ENCODE data around the gene CCDC102B.
"Not testable (repeated sequence)": the region's sequence is repeated elsewhere in the genome, so short reads cannot be mapped to it uniquely, and the experiment has no call there.

Gene CCDC102B
- 1.9 to 20.0 (median 8.0) reads per million in 17 experiments for total RNA-seq

DNA sequence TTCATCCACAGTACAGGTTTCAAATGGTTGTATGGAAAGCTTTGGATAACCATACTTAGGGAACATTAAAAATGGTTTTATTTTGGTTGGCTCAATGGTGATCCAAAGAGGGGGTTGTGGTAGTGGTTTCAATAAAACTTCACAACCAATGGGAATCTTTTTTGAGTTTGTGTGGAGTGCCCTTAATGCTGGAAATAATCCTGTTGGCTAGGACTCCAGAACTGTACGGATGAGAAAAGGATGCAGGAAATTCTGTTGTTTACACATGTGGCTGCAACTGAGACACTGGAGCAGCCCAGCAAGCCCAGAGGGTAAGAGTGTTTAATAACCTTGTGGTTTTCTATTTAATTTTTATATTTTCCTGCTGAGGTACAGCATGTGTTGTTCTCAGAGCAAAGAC lies at the start of gene CCDC102B:
CCDC102B (plus strand) TSS at position 210 of the 400 bp plus-strand sequence. CDS start 38,684 bp downstream, outside the sequence.
- DNase-seq, result no peak

- DNase-seq, result no peak
Measured at GRCh38 chr18:68757126-68757525, 40.8 kb upstream of the CCDC102B start.

DNA sequence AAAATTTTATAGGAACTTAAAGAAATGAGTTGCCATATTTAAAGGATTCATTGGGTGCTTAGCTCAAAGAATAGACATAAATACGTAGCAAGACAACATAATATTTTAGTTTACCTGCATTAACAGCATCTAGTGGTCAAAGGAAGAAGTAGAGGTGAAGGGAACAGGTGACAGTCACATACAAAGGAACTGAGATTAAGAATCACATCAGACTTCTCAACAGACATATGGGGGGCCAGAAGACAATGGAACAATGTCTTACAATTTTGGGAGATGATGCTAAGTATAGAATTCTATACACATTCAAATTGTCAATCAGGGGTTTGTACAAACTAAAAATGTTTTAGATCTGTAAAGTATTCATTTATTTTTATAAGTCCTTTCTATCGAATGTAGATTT lies 38.6 kb upstream of the CCDC102B start:
- no peak for DNase-seq

- DNase-seq, result no peak
Measured at GRCh38 chr18:68763083-68763482, 34.8 kb upstream of the CCDC102B start.

- no peak for DNase-seq
Measured at GRCh38 chr18:68764016-68764415, 33.9 kb upstream of the CCDC102B start.

DNA sequence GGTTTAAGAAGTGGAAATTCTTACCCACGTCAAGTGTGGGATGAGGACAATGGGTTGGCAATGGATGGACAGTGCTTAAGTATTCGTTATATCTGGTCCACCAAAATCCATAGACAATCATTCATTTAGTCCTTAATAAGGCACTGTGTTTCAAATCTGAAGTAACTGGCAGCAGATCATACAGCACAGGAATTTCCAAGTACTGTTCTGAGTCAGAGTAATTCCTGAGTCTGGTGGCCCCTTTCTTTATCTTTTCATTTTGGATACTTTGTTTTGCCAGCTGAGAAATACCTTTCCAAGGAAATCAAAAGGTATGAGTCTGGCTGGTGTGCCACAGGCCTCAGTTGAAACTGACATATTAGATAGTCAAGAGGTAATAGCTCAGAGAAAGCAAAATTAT lies 31.4 kb upstream of the CCDC102B start:
- DNase-seq, result no peak

DNA sequence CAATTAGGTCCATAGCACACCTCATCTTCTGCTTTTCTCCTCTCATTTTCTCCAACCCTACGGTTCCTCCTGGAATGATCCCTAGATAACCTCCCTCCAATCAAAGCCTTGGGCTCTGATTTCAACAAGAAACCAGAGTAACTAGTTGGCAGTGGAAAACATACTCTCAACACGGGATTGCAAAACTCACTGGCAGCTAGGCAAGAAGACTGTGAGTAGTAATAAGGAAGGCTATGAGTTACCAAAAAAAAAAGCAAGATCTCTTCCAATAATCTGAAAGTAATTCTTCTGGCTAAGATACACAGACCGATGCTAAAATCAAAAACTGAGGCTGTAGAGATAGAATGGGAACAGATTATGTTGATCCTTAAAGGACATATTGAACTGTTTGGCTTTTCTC lies 28.4 kb upstream of the CCDC102B start:
- no peak for DNase-seq

- no peak for DNase-seq
Measured at GRCh38 chr18:68772268-68772667, 25.6 kb upstream of the CCDC102B start.

GRCh38 chr18:68778280-68778886 lies 19.5 kb upstream of the CCDC102B start:
- DNase-seq, result no peak

- peak; percentile 27 to 86 (median 56) for DNase-seq
Measured at GRCh38 chr18:68779169-68779568, 18.7 kb upstream of the CCDC102B start.

GRCh38 chr18:68780802-68781635 lies 16.9 kb upstream of the CCDC102B start:
- no peak for DNase-seq

DNA sequence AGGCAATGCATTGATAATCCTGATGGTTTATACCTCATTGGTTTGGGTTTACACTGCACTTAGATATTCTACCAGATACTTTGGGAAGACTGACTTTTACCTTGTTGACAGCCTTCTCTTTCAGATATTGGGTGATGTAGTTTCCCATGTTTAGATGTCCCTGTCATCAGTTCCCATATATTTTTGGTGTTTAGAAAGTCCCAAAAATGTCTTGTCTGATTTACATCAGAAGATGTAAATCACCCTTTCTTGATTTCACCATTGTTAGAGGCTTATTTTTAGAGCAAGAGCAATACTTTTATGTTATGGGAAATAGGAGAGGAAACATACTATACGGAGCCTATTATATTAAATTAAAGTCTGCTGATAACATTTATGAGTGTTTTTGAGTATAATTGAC lies 14.4 kb upstream of the CCDC102B start:
- no peak for DNase-seq

DNA sequence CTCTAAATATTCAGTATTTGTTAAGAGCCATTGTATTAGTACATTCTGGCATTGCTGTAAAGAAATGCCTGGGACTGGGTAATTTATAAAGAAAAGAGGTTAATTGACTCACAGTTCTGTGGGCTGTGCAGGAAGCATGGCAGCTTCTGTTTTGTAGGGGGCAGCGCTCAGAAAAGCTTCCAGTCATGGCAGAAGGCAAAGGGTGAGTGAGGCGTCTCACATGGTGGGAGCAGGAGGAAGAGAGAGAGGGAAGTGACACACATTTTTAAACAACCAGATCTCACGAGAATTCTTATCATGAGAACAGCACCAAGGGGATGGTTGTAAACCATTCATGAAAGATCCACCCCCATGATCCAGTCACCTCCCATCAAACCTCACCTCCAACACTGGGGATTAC lies 13.8 kb upstream of the CCDC102B start:
- DNase-seq, result peak; percentile 25 to 54 (median 31)

DNA sequence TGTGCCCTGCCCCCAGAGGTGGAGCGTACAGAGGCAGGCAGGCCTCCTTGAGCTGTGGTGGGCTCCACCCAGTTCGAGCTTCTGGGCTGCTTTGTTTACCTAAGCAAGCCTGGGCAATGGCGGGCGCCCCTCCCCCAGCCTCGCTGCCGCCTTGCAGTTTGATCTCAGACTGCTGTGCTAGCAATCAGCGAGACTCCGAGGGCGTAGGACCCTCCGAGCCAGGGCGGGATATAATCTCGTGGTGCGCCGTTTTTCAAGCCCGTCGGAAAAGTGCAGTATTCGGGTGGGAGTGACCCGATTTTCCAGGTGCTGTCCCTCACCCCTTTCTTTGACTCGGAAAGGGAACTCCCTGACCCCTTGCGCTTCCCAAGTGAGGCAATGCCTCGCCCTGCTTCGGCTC lies 7.6 kb upstream of the CCDC102B start:
- DNase-seq, result not testable (repeated sequence)

GRCh38 chr18:68791801-68792200 lies 6.1 kb upstream of the CCDC102B start:
- DNase-seq, result no peak

DNA sequence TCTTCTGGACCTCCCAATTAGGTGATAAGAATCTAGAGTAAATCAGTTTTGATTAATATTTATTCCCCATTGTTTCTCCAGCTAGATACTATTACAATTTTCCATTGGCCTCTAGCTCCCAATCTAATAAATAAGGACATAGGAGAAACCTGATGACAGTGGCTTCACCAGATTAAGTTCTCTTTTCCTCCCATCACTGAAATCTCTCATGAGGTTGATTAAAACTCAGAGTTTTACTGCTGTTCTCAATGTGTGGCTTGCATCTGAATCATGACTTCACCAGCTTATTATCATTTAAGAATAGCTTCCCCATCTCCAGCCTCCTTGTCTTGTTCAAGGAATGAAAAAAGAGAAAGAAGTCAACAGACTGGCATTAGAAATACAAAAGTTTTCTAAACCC lies 3.9 kb upstream of the CCDC102B start:
- no peak for DNase-seq

DNA sequence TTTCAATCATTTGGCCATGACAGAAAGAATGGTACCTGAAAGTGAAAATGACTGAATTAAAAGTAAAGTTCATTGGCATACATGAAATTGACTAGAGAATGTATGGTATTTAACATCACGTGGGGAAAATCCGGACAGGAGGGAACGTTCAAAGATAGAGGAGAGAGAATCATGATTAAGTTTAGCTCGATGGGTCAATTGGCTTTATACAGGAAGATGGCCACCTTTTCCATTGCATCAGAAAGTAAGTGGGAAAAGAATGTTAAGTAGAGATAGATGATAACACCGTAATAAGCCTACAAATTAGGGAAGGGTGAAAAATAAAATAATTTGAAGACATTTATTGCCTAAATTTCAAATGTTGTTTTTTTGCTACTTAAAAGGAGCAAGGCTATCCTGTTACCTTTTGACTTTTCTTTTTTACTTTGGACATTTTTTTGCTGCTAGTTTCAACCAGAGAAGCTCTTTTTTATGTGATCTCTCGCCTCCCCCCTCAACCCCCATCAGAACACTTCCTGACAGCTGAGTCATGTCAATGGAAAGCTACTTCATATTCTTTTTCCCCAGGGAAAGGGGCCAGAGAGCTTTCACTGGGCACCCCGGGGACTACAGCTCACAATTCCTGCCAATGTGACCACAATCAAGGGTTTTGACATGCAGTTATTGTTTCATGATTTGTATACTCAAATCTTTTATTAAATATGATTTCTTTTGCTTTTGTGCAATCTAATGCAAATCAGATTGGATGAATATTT lies 767 bp upstream of the CCDC102B start:
- no peak for DNase-seq

DNA sequence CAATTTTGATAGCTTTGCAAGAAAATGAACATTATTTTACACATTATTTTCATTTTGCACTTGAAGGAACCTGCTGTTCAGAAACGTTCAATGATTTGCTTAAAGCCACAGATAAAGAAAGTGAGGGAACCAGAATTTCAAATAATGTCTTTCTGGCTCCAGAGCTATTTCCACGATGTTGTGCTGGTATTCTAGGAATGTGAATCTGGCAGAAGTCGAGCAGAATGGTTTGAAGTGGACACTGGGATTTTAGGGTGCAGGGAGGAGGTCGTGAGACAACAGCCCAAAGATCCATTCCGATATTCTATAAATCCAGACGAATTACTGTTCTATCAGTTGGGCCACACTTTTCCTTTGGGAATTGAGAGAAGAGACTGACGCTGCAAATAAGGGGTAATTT lies 2.2 kb downstream of the CCDC102B start:
- no peak for DNase-seq

GRCh38 chr18:68803356-68803755 lies 5.5 kb downstream of the CCDC102B start:
- peak; percentile 23 to 56 (median 38) for DNase-seq

- DNase-seq, result peak in 1 of 4 experiments; percentile 19
Measured at GRCh38 chr18:68817584-68817983, 19.7 kb downstream of the CCDC102B start.

DNA sequence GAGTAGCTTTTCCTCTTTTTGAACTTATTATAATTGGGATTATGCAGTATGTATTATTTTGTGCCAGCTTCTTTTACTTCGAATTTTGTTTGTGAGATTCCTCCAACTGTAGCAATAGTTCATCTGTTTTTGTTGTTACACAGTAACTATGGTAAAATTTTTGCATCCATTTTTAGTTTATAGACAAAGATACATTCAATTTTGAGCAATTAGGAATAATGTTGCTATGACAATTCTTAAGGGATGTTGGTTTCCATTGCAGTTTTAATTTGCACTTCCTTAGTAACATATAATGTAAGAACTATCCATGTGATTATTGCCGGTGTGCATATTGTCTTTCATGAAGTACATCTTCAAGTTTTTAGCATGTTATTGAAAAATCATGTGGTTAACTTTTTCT lies 20.7 kb downstream of the CCDC102B start:
- DNase-seq, result no peak

DNA sequence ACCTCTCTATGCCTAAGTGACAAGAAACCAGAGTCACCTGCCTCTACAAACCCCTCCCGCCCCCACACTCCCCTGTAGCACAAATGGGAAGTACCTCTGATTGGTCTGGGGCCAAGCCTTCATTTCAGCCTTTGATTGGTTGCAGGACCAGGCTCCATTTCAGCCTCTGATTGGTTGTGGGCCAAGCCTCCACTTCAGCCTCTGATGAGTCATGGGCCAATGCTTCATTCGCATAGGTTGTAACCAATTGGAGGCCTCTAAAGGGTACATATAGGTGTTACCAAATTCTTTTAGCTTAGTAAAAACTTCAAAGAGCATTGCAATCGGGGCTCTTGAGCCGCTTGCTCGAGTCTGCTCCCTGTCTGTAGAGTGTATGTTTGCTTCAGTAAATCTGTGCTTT lies 25.0 kb downstream of the CCDC102B start:
- no peak for DNase-seq

- DNase-seq, result peak; percentile 36 to 75 (median 66)
Measured at GRCh38 chr18:68826121-68826520, 28.2 kb downstream of the CCDC102B start.
